GM19452 (cell line): ENCODE measurements around the gene CKAP2L.

Source experiments
- ATAC-seq: cut with Tn5 transposase; IDR thresholded peaks from one replicate; pipeline ENCODE4 v1.9.1; 2021; ENCODE audit not compliant: unreplicated experiment

CKAP2L gene

GRCh38 chr2:112764071-112765044 is at the start of gene CKAP2L:
CKAP2L (minus strand) TSS chr2:112764609; CDS start chr2:112764598, 11 bp downstream.
- ATAC-seq = peak; percentile 99

DNA sequence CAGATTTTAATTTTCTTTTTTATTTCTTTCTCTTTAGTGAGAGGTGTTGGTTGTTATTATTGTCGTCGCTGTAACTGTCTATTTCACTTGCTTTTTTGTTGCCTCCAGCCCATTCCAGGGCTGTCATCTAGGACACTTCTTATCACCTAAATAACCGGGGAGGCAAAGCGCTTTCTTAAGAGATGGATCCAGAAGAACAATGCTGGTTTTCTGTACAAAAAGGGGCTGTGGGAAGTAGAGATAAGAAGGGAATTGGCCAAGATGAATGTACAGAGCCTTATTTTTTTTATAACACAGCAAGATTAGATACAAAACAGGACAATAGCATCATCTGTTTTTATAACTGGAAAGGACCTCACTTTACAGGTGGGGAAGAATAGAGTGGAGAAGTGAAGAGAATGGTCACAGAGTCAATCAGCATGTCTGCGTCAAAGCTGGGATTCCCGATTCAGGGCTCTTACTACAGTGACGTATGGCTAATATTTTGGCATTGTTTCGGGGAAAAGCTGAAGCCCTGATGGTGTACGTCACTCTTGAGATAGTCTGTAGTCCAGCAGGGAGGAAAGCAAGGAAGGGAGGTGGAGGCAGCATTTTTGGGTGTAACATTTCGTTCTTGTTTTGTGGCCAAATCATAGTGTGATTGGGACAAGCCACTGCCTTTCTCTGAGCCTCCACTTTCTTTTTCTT is 49.0 kb upstream of the CKAP2L start:
- no peak for ATAC-seq

DNA sequence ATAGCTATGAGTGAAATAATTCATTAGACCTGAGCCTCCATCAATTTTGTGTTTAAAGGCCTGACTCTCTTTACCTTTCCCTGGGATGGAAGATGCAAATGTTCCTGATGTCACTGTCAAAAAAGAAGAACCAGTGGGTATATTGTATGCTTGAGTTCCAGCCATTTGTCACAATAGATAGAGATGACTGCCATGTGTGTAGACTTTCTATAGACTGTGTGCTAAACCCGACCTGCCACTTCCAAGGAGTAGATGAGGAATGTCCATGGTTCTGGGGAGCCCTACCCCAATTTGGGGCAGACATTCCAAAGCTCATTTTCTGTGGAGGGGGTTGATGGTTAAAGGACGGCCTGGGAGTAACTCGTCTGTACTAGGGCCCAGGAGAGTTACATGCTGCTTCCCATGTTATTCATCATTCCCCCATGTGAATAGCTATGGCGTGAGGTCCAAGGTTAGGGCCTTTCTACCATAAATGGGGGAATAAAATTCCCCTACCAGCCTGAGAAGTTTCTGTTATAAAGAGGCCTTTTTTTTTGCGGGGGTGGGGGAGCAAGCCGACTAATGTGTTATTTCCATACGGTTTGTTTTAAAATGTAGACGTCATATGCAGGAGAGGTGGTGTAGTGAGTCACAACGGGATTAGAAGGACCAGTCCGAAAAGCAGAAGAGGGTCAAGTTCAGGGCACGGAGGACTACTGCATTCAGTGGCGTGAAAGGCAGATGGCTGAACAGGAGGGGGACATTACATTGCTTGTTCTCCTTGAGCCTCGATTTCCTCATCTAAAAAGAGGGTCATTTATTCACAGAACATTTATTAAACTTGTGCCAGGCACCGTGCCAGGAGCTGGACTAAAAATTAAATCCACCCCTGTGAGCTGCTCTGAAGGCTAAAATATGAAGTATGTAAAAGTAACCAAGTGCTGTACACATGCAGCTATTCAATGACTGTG is 48.2 kb upstream of the CKAP2L start:
- no peak for ATAC-seq

- no peak for ATAC-seq
These were observed 47.5 kb upstream of the CKAP2L start for GRCh38 chr2:112811841-112812306.

GRCh38 chr2:112811276-112811831 is 46.9 kb upstream of the CKAP2L start:
- ATAC-seq = no peak

GRCh38 chr2:112809112-112809511 is 44.7 kb upstream of the CKAP2L start:
- ATAC-seq = no peak

- no peak for ATAC-seq
These were observed 42.9 kb upstream of the CKAP2L start for GRCh38 chr2:112807233-112807807.

DNA sequence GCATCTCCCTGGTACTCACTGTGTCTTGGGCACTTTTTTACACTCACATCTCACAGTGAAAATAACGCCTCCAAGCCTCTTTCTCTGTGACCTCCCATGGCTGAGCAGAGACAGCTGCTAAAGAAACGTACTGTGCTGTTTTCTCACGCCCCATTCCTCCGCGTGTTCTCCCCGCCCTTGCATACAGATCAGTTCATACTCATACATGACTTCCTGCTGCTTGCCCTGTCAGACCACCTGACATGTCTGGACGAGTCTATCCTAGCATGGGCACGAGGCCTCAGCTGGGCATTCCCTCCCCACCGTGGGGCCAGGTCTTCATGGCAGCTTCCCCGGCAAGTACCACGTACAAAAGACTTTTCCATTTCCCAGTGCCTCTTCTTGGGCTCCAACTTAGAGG is 41.1 kb upstream of the CKAP2L start:
- ATAC-seq = no peak

DNA sequence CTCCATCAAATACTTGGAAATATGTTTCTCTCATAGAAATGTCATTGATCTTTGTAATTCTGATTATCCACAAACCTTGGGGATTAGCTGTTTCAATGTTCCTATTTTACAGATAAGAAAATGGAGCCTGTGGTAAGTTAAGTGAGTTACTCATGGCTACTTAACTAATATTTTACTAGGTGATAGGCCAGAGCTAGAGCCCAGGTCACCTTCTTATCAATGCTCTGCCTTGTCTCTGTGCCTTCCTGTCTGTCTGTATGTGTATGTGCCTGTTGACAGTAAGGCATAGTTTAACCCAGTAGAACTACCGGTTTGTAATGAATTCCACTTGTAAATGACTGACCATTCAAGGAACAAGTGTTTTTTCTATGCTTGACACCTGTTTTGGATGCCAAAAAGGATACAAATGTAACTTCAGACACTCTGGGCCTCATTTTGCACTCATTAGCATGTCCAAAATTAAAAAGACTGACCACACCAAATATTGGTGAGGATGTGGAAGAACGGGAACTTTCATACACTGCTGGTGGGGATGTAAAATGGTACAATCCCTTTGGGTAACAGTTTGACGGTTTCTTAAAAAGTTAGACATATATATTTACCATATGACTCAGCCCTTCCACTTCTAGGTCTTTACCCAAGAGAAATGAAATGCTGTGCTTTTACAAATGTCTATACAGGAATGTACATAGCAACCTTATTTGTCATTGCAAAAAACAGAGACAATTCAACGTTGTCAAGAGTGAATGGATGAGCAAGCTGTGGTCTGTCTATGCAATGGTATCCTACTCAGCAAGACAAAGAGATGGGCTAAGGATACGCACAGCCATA is 39.5 kb upstream of the CKAP2L start:
- ATAC-seq = peak; percentile 48

GRCh38 chr2:112800881-112801583 is 36.6 kb upstream of the CKAP2L start:
- no peak for ATAC-seq

DNA sequence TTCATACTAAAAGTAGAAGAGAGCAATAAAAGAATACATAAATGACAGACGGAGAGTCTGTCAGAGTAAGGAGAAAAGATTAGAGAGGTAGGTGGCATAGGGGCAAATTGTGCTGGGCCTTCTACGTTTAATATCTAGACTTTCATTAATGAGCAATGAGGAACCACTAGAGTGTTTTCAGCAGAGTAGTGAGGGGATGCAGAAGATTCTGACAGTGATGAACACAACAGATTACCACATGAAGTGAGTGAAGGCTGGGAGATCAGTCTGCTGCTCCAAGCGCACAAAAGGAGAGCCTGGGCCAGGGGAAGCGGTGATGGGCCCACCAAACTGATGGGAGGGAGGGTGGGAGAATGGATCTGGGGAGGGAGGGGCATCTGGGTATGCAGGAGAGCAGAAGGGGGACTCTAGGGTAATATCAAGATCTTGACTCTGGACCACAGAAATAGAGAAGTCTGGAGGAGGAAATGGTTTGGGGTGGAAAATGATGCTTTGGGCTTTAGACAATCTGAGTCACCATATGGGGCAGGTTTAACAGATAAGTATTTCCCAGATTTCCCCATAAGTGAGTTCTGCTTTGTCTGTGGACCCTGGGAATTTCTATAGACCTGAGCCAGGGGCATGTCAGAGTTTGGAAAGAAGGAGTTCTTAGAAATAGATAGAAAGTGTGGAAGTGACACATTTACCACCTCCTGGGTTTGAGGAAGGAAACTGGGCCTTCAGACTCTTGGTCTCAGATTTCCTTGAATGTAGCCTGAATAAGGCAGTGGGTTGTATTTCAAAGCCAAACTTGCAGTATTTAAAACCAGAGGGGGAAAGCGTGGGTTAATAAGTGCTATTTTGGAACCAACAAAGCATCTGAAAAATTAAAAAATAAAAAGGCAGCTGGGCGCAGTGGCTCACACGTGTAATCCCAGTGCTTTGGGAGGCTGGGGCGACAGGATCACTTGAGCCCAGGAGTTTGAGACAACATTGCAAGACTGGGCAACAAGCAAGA is 34.9 kb upstream of the CKAP2L start:
- no peak for ATAC-seq

GRCh38 chr2:112796486-112796885 is 32.1 kb upstream of the CKAP2L start:
- no peak for ATAC-seq

DNA sequence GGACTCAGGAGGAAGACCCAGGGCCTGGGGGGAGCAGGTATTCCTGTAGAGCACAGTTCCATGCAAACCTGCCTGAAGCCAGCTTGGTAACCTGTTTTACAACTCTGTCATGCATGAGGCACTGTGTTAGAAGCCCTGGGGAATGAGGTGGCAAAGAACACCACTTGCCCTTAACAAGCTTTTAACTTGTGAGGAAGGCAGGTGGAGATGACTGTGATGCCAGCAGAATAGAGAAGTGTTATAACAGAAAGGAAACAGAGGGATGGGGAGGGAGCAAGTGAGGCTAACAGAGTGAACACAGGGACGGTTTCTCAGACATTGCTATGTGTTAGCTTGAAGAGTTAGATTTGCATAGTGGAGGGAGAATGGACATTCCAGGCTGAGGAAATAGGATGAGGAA is 31.4 kb upstream of the CKAP2L start:
- ATAC-seq = no peak

- no peak for ATAC-seq
These were observed 30.4 kb upstream of the CKAP2L start for GRCh38 chr2:112794841-112795240.

GRCh38 chr2:112794131-112794733 is 29.8 kb upstream of the CKAP2L start:
- ATAC-seq = peak; percentile 63

GRCh38 chr2:112793449-112793978 is 29.1 kb upstream of the CKAP2L start:
- ATAC-seq = no peak

GRCh38 chr2:112792419-112792818 is 28.0 kb upstream of the CKAP2L start:
- ATAC-seq = no peak
